Transverse colon (tissue), 4 donors: Measurements from ENCODE around the gene ERP44. TPM values are rescaled to one million over a fixed set of nuclear protein-coding genes. Genes with fewer than 3 reads are reported as not detected.

ENCODE experiments used
- DNase-seq: peaks from one replicate; pipeline ENCODE4 v3.0.0-alpha.2; 2019
- H3K27ac ChIP-seq, 4 donors: fragments of 200-600 bp; sonication (generic); 2 replicates each; pipeline ENCODE4 v1.5.1; 2016 to 2018; ENCODE audit warnings: inconsistent platforms in 4 of 4
- H3K27me3 ChIP-seq: fragments of 200-600 bp; sonication (generic); 2 replicates; pipeline ENCODE4 v1.5.1; 2017; ENCODE audit warnings: inconsistent platforms
- H3K36me3 ChIP-seq, 4 donors: fragments of 200-600 bp; sonication (generic); 2 replicates each; pipeline ENCODE4 v1.5.1; 2017 to 2019; ENCODE audit warnings: inconsistent platforms in 4 of 4
- H3K4me1 ChIP-seq, 4 donors: fragments of 200-600 bp; sonication (generic); 2 replicates each; pipeline ENCODE4 v1.5.1; 2017 to 2020; ENCODE audit warnings: inconsistent platforms in 4 of 4
- H3K4me3 ChIP-seq, 4 donors: fragments of 200-600 bp; sonication (generic); 1 replicate in 1 of 4; 2 replicates in 3 of 4; pipeline versions ENCODE4 v1.5.1 to v1.6.1; 2017 to 2019; ENCODE audit warnings: inconsistent platforms in 4 of 4
- H3K9me3 ChIP-seq, 2 donors: fragments of 200-600 bp; sonication (generic); 2 replicates each; pipeline ENCODE4 v1.5.1; 2017 to 2019; ENCODE audit warnings: inconsistent platforms in 2 of 2
- CTCF ChIP-seq, 5 experiments: fragments of 200-600 bp in 3 of 5; fragments of 450-650 bp in 2 of 5; sonication (generic) in 3 of 5; IDR thresholded peaks; 1 replicate in 2 of 5; 2 replicates in 3 of 5; pipeline ENCODE4 v1.5.1; 2016 to 2017; ENCODE audit warnings: antibody characterized with exemption in 5 of 5, inconsistent platforms in 3 of 5, mild to moderate bottlenecking in 2 of 5, moderate library complexity in 1 of 5
- EP300 ChIP-seq: sonication (generic); formaldehyde crosslinking; IDR thresholded peaks from one replicate; pipeline ENCODE4 v1.6.1; 2017; ENCODE audit warnings: antibody characterized with exemption, low read depth
- POLR2A ChIP-seq: fragments of 450-650 bp; IDR thresholded peaks from one replicate; pipeline ENCODE4 v1.6.1; 2016; ENCODE audit warnings: antibody characterized with exemption, mild to moderate bottlenecking, moderate library complexity
- POLR2AphosphoS5 ChIP-seq, 3 donors: sonication (generic); formaldehyde crosslinking; IDR thresholded peaks; one replicate each; pipeline ENCODE4 v1.6.1; 2016; ENCODE audit warnings: antibody characterized with exemption in 3 of 3
- WGBS, 2 donors: methylation state at CpG; one replicate each; pipeline ENCODE4 v1.1.5; 2018; ENCODE audit warnings: low coverage in 1 of 2; 5-methylcytosine and 5-hydroxymethylcytosine counted together
- in situ Hi-C, 4 donors: fragments of 200-750 bp; cut with MboI; loops; one replicate each; pipeline versions ENCODE4 v1.15.0 to v1.15.1; 2017; ENCODE audit warnings: low sequenced_read_pairs in 3 of 4, low pct_ligation_motif_present in 1 of 4, low pct_unique_long_range_greater_than_20kb in 1 of 4
- intact Hi-C: fragments of 100-400 bp; cut with DNase I; formaldehyde crosslinking; loops from one replicate; pipeline ENCODE4 v1.15.1; 2023; ENCODE audit warnings: low total_unique reads
- total RNA-seq, 4 donors: library from RNA; depleted of rRNA; stranded (reverse); fragments of >200 nt; gene quantifications; one replicate each; pipeline ENCODE4 v1.1.0, GENCODE V29; 2016

ERP44 gene
- total RNA-seq, 4 donors from 2014 or later, result 7.8 to 18.7 (median 16.4) TPM

- no peak overlapping the region for H3K27ac ChIP-seq
- intact Hi-C loops (no loop called here), in situ Hi-C loops (no loop called here)
- no peak for DNase-seq
- H3K4me3 ChIP-seq, result no peak overlapping the region
- H3K27me3 ChIP-seq, result no peaks in the 10 kb centered on the region
- H3K4me1 ChIP-seq, result peaks cover 0 to 17% (median 4%) of the 10 kb centered on the region in 4 donors
- WGBS, 2 donors, result 92 to 100% methylated on average over 1 of the region's 1 CpG
- TF ChIP-seq POLR2A (no peak), CTCF (IDR thresholded peaks at IDR 0.05) (no peak), POLR2AphosphoS5 (IDR thresholded peaks at IDR 0.05) (no peak), EP300 (no peak)
- no peaks in the 10 kb centered on the region for H3K36me3 ChIP-seq
- no peaks in the 10 kb centered on the region for H3K9me3 ChIP-seq
Measured at GRCh38 chr9:100092066-100092465, 6.7 kb downstream of the ERP44 start.

GRCh38 chr9:100091650-100092049 is 7.2 kb downstream of the ERP44 start:
- 71 to 78% methylated on average over 1 of the region's 1 CpG for WGBS, 2 donors
- Histone ChIP-seq H3K36me3 (no peaks in the 10 kb centered on the region), H3K27me3 (no peaks in the 10 kb centered on the region), H3K27ac (no peak overlapping the region), H3K4me3 (no peak overlapping the region), H3K4me1 (peaks cover 0 to 13% (median under 1%) of the 10 kb centered on the region in 4 donors), H3K9me3 (no peaks in the 10 kb centered on the region)
- TF ChIP-seq POLR2A (no peak), POLR2AphosphoS5 (IDR thresholded peaks at IDR 0.05) (no peak), EP300 (no peak), CTCF (IDR thresholded peaks at IDR 0.05) (no peak)
- intact Hi-C loops, result no loop called here
- DNase-seq, result no peak
- in situ Hi-C loops, result no loop called here

GRCh38 chr9:100090880-100091279 is 7.9 kb downstream of the ERP44 start:
- Histone ChIP-seq H3K27me3 (no peaks in the 10 kb centered on the region), H3K27ac (no peak overlapping the region), H3K9me3 (no peaks in the 10 kb centered on the region), H3K4me1 (peaks cover 0 to 5% (median 0%) of the 10 kb centered on the region in 4 donors), H3K36me3 (no peaks in the 10 kb centered on the region), H3K4me3 (no peak overlapping the region)
- intact Hi-C loops, result no loop called here
- TF ChIP-seq CTCF (IDR thresholded peaks at IDR 0.05) (no peak), POLR2AphosphoS5 (IDR thresholded peaks at IDR 0.05) (no peak), EP300 (no peak), POLR2A (no peak)
- no peak for DNase-seq
- in situ Hi-C loops, result no loop called here
- 80 to 97% methylated on average over 1 of the region's 1 CpG for WGBS, 2 donors

GRCh38 chr9:100088202-100088601 is 10.6 kb downstream of the ERP44 start:
- in situ Hi-C loops, result no loop called here

GRCh38 chr9:100087218-100087617 is 11.6 kb downstream of the ERP44 start:
- H3K4me1 ChIP-seq, result peaks cover 0 to 22% (median 0%) of the 10 kb centered on the region in 4 donors
- no peaks in the 10 kb centered on the region for H3K36me3 ChIP-seq
- in situ Hi-C loops, result no loop called here
- no peaks in the 10 kb centered on the region for H3K27me3 ChIP-seq
- H3K4me3 ChIP-seq, result no peak overlapping the region
- WGBS, 2 donors, result 50 to 64% methylated on average over 1 of the region's 1 CpG
- no peak for TF ChIP-seq EP300
- no peak for TF ChIP-seq POLR2AphosphoS5 (IDR thresholded peaks at IDR 0.05)
- TF ChIP-seq POLR2A, result no peak
- no peak for TF ChIP-seq CTCF (IDR thresholded peaks at IDR 0.05)
- no peaks in the 10 kb centered on the region for H3K9me3 ChIP-seq
- intact Hi-C loops, result no loop called here
- no peak for DNase-seq
- H3K27ac ChIP-seq, result no peak overlapping the region

More at GRCh38 chr9:100088202-100088601, 10.6 kb downstream of the ERP44 start:
- Histone ChIP-seq H3K27me3 (no peaks in the 10 kb centered on the region), H3K36me3 (no peaks in the 10 kb centered on the region), H3K27ac (no peak overlapping the region), H3K4me1 (peaks cover 0 to 12% (median 0%) of the 10 kb centered on the region in 4 donors), H3K4me3 (no peak overlapping the region), H3K9me3 (no peaks in the 10 kb centered on the region)
- WGBS, 2 donors, result 78 to 83% methylated on average over 4 of the region's 4 CpGs
- no peak for DNase-seq
- no peak for TF ChIP-seq EP300
- intact Hi-C loops, result no loop called here
